ENCODE measurements around the gene CIB2.

CIB2 gene

GRCh38 chr15:78105476-78106241 lies 25.6 kb downstream of the CIB2 start:
- no peak for DNase-seq

- DNase-seq, result no peak
These were observed 26.4 kb downstream of the CIB2 start for GRCh38 chr15:78104566-78105475.

GRCh38 chr15:78104119-78104479 lies 27.1 kb downstream of the CIB2 start:
- DNase-seq, result no peak

- no peak for DNase-seq
These were observed 27.7 kb downstream of the CIB2 start for GRCh38 chr15:78103406-78104118.

- no peak for DNase-seq
These were observed 28.5 kb downstream of the CIB2 start for GRCh38 chr15:78102741-78103140.

GRCh38 chr15:78102211-78102610 lies 29.0 kb downstream of the CIB2 start:
- DNase-seq, result no peak

- DNase-seq, result no peak
These were observed 29.7 kb downstream of the CIB2 start for GRCh38 chr15:78101423-78102105.

- no peak for DNase-seq
These were observed 30.4 kb downstream of the CIB2 start for GRCh38 chr15:78100886-78101285.

GRCh38 chr15:78098131-78098755 lies 33.0 kb downstream of the CIB2 start:
- no peak for DNase-seq

- no peak for DNase-seq
These were observed 33.6 kb downstream of the CIB2 start for GRCh38 chr15:78097667-78098066.

- DNase-seq, result no peak
These were observed 37.8 kb downstream of the CIB2 start for GRCh38 chr15:78093242-78094020.

GRCh38 chr15:78092261-78093041 lies 38.8 kb downstream of the CIB2 start, which contains the start of gene SH2D7:
Gene SH2D7, plus strand, starts transcription at chr15:78092561. Its CDS starts 24 bp downstream, at chr15:78092585.
- DNase-seq, result no peak

- DNase-seq, result no peak
These were observed 40.7 kb downstream of the CIB2 start for GRCh38 chr15:78090422-78091063.

- DNase-seq, result no peak
These were observed 42.5 kb downstream of the CIB2 start for GRCh38 chr15:78088773-78089080.

- DNase-seq, result no peak
These were observed 43.1 kb downstream of the CIB2 start for GRCh38 chr15:78087951-78088772.

GRCh38 chr15:78085928-78086327 lies 45.3 kb downstream of the CIB2 start:
- no peak for DNase-seq

- no peak for DNase-seq
These were observed 46.8 kb downstream of the CIB2 start for GRCh38 chr15:78084449-78084750.

- DNase-seq, result no peak
These were observed 47.4 kb downstream of the CIB2 start for GRCh38 chr15:78083687-78084448.
